Pancreas (tissue), 10 donors: ENCODE measurements around the gene SLC7A11. TPM values are rescaled to one million over a fixed set of nuclear protein-coding genes. Genes with fewer than 3 reads are reported as not detected.
A peak's percentile ranks its signal among the peaks of the same experiment; 100 is the strongest.

Experiments used
- ATAC-seq, 4 donors: fragments of 200-7000 bp; cut with Tn5 transposase; one replicate each; pipeline versions ENCODE4 v1.8.0 to v1.9.1; 2020; ENCODE audit warnings: mild to moderate bottlenecking in 4 of 4, moderate library complexity in 4 of 4
- DNase-seq, 6 donors: peaks; one replicate each; pipeline ENCODE4 v3.0.0-alpha.2; 2020
- FAIRE-seq: peaks from 2 replicates; lab custom pipeline; 2012; peaks lifted over from hg19 to GRCh38; lab: Jason Lieb, UNC
- H3K27ac ChIP-seq, 4 donors: fragments of 200-600 bp; sonication (generic); 1 replicate in 3 of 4; 2 replicates in 1 of 4; pipeline versions ENCODE4 v1.5.0 to v1.8.0; 2020
- H3K27me3 ChIP-seq, 4 donors: fragments of 200-600 bp; one replicate each; pipeline ENCODE4 v1.8.0; 2021
- H3K36me3 ChIP-seq, 3 donors: fragments of 200-600 bp; sonication (generic) in 1 of 3; one replicate each; pipeline versions ENCODE4 v1.5.0 to v1.8.0; 2020 to 2021
- H3K4me1 ChIP-seq, 3 donors: fragments of 200-600 bp; one replicate each; pipeline ENCODE4 v1.8.0; 2021
- H3K4me3 ChIP-seq, 4 donors: fragments of 200-600 bp; sonication (generic) in 2 of 4; one replicate each; pipeline versions ENCODE4 v1.5.0 to v1.8.0; 2020 to 2021
- H3K9me3 ChIP-seq, 4 donors: fragments of 200-600 bp; one replicate each; pipeline ENCODE4 v1.8.0; 2021
- CTCF ChIP-seq, 4 donors: fragments of 200-600 bp; sonication (generic) in 3 of 4; IDR thresholded peaks; one replicate each; pipeline versions ENCODE4 v1.5.0 to v1.8.0; 2021; ENCODE audit warnings: antibody characterized with exemption in 4 of 4
- WGBS, 2 donors: extraction: QIAGEN DNeasy Blood & Tissue Kit; methylation state at CpG; one replicate each; pipeline ENCODE4 v1.1.7; 2013; 5-methylcytosine and 5-hydroxymethylcytosine counted together
- intact Hi-C, 3 donors: fragments of 100-400 bp; cut with DNase I; formaldehyde crosslinking; loops; one replicate each; pipeline versions ENCODE4 v1.11.1 to v1.14.2; 2022
- polyA plus RNA-seq, 2 donors: library from polyadenylated mRNA; stranded (reverse); fragments of 200-250 nt; gene quantifications; one replicate each; pipeline ENCODE4 v1.2.3, GENCODE V29; 2013
- total RNA-seq, 6 donors: library from RNA; stranded (reverse); fragmentation: NEBNext Ultra II Directional in 4 of 6; extraction: Animal tissue kit (Norgen Biotek cat#: 25700) in 4 of 6; gene quantifications; one replicate each; pipeline versions ENCODE4 v1.2.1 to v1.2.4, GENCODE V29; 2021 to 2023
- donor health status: healthy with polysubstance abuse.
- donor health status: DM: no; HTN: no; CAD: no; lungs with moderate emphysema.
- donor health status: DM: no; HTN: no; CAD: no.
- donor health status: control.
- donor health status: control.
- donor health status: Bipolar disorder and iron deficiency.
- donor health status: DM: yes; HTN: yes; CAD: no.
- donor health status: DM: no; HTN: no; CAD: no.
- donor health status: DM: no; HTN: no; CAD: no.
- donor health status: DM: yes; HTN: yes; CAD: no.

SLC7A11 gene
- total and polyA plus RNA-seq, 8 donors = 0.42 to 9.1 (median 1.3) TPM

DNA sequence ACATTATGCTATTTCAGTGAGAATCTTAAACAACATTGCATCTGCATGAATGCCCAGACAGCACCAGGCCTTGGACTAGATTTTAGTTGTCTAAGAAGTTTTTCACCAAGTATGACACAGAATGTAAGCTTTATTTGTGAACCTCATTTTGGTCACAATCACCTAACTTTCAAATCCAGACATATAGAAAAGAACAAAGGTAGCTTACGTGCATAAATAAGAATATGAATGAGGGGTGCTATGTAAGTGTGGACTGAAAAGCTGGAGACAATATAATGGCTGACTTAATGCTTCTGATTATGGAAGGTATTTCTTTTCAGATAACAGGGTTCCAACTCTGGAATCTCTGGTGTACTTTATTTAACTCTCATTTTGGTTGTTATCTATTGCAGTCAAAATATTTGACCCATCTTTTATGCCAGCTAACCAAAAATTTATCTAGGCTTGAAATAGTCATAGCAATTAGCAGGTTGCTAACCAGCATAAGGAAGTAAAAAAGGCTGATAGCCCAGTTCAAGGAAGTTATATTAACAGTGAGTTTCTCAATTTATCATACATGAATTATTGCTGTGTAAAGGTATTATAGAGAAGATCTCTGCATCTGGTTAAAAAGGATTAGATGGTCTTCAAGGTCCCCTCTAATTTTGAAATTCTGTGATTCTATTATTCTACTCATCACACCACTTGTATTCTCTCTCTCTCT is 36.5 kb downstream of the SLC7A11 start:
- intact Hi-C loops = no loop called here

DNA sequence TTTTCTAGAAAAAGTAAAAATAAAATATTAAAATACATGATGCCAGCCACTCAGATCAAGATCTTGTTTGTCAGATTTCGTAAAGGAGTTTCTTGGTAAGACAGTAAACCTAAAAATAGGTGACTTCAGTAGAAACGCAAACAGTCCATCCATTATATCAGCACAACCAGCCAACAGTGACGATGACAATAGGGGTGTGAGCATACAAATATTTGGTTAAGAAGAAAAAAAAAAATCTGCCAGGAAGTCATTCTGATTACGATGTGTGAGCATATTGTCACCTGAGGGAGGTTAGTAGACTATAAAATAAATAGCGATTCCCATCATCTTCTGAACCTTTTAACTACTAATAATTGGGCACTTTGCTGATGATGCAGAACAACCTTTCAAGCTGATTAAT is 37.6 kb downstream of the SLC7A11 start:
- no peak for DNase-seq
- Histone ChIP-seq H3K27me3 (no peaks in the 10 kb centered on the region), H3K4me1 (peaks cover 3 to 26% (median 6%) of the 10 kb centered on the region in 3 donors), H3K4me3 (no peak overlapping the region), H3K27ac (no peak overlapping the region), H3K36me3 (no peaks in the 10 kb centered on the region), H3K9me3 (no peaks in the 10 kb centered on the region)
- intact Hi-C loops = no loop called here
- no peak for FAIRE-seq
- ATAC-seq = peak in 2 of 4 donors; percentile 70 to 72
- WGBS, 2 donors = 48 to 51% methylated on average over 5 of the region's 5 CpGs
- TF ChIP-seq CTCF (IDR thresholded peaks at IDR 0.05) = no peak

More for the DNA sequence above, 36.5 kb downstream of the SLC7A11 start:
- H3K4me1 ChIP-seq = peaks cover 0 to 19% (median 0%) of the 10 kb centered on the region in 3 donors
- FAIRE-seq (no peak), DNase-seq (no peak), ATAC-seq (peak in 1 of 4 donors; percentile 58)
- no peaks in the 10 kb centered on the region for H3K27me3 ChIP-seq
- no peak for TF ChIP-seq CTCF (IDR thresholded peaks at IDR 0.05)
- no peaks in the 10 kb centered on the region for H3K9me3 ChIP-seq
- WGBS, 2 donors = 94% methylated on average over 1 of the region's 1 CpG
- H3K27ac ChIP-seq = no peak overlapping the region
- no peaks in the 10 kb centered on the region for H3K36me3 ChIP-seq
- no peak overlapping the region for H3K4me3 ChIP-seq

DNA sequence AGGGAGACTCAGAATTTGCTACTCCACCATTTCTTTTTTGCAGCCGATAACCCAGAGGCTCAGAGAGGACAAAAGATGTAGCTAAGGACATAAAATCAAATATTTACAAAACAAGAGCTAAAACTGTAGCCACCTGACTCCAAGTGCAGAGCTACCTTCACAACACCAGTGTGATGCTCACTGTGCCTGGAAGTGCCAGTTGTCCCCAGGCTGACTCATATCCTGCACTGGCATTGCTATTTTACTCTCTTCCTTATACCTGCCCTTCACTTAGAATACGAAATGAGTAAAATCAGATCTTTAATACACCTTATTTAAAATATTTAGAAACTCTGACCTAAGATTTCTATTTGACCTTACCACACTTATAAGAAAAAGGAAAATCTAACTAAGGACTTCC is 39.5 kb downstream of the SLC7A11 start:
- 92 to 96% methylated on average over 2 of the region's 2 CpGs for WGBS, 2 donors
- no peak for DNase-seq
- no peak for FAIRE-seq

GRCh38 chr4:138200236-138200590 is 41.9 kb downstream of the SLC7A11 start:
- no peak for TF ChIP-seq CTCF (IDR thresholded peaks at IDR 0.05)
- Histone ChIP-seq H3K4me1 (peaks cover 3 to 16% (median 13%) of the 10 kb centered on the region in 3 donors), H3K36me3 (no peaks in the 10 kb centered on the region), H3K9me3 (no peaks in the 10 kb centered on the region), H3K27me3 (no peaks in the 10 kb centered on the region), H3K27ac (peak overlapping the region in 2 of 4 donors; percentile 58 to 73), H3K4me3 (no peak overlapping the region)
- DNase-seq = no peak
- no peak for FAIRE-seq
- intact Hi-C loops = no loop called here
- peak in 1 of 4 donors; percentile 32 for ATAC-seq
- 3 to 4% methylated on average over 1 of the region's 1 CpG for WGBS, 2 donors

More for the DNA sequence above, 39.5 kb downstream of the SLC7A11 start:
- Histone ChIP-seq H3K27ac (no peak overlapping the region), H3K4me3 (no peak overlapping the region), H3K27me3 (no peaks in the 10 kb centered on the region), H3K9me3 (no peaks in the 10 kb centered on the region), H3K4me1 (peaks cover 3 to 24% (median 13%) of the 10 kb centered on the region in 3 donors), H3K36me3 (no peaks in the 10 kb centered on the region)
- peak in 1 of 4 donors; percentile 24 for ATAC-seq
- TF ChIP-seq CTCF (IDR thresholded peaks at IDR 0.05) = no peak
- intact Hi-C loops = no loop called here
